NCI-H524 treated with DMSO at 0.1 percent for 48 hours (cell line): ENCODE measurements around the gene NPBWR2.

Experiments
- DNase-seq: peaks from one replicate; lab custom pipeline; 2025; lab: John Stamatoyannopoulos, UW

NPBWR2 gene

GRCh38 chr20:64116541-64117431 lies 9.4 kb upstream of the NPBWR2 start:
- DNase-seq = no peak

GRCh38 chr20:64116016-64116415 lies 8.7 kb upstream of the NPBWR2 start:
- no peak for DNase-seq

GRCh38 chr20:64115171-64115911 lies 8.0 kb upstream of the NPBWR2 start:
- no peak for DNase-seq

DNA sequence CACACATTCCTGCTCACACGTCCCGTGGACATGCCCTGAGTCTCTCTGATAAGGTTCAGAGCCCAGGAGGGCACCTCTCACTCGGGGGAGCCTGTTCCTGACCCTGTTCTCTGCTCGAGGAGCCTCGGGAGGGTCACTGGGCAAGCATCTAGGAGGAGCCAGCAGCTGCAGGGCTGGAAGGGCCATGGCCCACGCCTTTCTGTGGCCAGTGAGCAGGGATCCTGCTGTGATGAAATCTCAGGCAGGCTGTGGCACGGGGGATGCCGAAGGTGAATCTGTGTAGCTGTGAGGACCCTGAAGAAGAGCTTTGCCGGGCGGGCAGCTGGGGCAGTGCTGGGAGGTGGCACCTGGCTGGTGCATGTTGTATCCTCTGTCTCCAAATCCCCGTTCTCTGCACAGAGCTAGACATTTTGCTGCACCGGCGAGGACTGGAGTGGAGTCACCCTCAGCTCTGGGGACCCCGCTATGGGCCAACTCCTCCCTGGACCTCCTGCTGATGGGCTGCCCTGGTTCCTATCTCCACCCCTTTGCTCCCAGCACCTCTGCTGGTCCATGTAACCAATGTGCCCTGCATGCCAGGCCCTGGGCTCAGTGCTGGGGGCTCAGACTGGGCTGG lies 7.1 kb upstream of the NPBWR2 start:
- no peak for DNase-seq

DNA sequence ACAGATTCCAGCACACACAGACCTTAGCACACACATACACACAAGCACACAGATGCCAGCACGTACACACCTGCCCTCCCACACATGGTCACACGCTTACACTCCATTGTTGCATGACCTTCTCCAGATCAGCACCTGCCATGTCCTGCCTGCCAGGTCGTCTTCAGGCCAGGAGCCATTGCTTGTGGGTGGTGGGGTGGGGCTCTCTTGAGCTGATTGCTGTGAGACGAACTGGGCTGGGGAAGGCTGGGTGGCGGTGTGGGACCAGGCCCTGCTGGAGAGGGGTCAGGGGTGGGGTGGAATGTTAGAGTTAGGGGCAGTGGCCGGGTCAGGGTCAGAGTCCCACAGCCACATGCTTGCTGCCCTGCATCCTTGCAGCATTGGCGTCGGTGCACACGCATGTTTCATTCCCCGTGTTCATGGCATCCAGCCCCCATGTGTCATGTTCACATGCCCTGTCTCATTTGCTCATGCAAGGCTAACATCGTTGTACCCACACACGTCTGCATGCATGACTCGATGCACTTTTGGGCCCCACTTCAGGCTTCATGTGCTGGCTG lies 6.5 kb upstream of the NPBWR2 start:
- DNase-seq = no peak

GRCh38 chr20:64113444-64113775 lies 6.0 kb upstream of the NPBWR2 start:
- DNase-seq = no peak

- no peak for DNase-seq
These were observed 5.5 kb upstream of the NPBWR2 start for GRCh38 chr20:64112691-64113443.

DNA sequence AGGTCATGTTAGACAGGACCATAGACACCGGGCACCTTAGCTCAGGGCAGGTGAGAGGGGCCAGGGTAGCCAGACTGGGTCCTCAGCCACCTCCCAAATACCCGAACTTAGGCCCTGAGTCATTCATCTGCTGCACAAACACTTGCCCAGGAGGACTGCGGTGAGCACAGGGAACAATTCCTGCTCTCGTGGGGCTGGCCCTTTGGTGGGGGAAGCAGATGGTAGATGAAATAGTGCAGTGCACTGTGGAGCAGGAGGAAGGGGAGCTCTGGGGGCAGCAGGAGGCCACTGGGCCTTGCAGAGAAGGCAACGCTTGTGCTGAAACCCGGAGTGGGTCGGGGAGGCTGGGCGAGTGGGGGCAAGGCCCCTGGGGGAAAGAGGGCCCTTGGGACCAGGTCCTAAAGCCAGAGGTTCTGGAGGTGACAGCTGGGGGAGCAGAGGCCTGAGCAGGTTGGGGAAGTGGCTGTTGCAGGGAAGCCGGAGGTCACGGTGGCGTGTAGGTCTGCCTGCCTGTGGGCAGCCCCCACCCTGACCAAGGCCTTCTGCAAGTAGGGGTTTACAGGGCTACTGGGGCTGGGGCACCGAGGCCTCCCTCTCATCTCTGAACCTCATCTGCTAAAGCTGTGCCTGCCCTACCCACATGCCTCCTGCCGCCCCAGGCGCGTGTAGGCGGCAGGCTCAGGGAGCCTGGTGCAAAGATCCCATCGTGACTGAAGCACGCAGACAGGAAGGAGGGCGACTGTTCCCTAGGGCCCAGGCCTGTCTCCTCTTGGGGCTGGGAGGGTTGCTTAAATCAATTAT lies 4.7 kb upstream of the NPBWR2 start:
- no peak for DNase-seq

- DNase-seq = no peak
These were observed 3.2 kb upstream of the NPBWR2 start for GRCh38 chr20:64110411-64111068.

DNA sequence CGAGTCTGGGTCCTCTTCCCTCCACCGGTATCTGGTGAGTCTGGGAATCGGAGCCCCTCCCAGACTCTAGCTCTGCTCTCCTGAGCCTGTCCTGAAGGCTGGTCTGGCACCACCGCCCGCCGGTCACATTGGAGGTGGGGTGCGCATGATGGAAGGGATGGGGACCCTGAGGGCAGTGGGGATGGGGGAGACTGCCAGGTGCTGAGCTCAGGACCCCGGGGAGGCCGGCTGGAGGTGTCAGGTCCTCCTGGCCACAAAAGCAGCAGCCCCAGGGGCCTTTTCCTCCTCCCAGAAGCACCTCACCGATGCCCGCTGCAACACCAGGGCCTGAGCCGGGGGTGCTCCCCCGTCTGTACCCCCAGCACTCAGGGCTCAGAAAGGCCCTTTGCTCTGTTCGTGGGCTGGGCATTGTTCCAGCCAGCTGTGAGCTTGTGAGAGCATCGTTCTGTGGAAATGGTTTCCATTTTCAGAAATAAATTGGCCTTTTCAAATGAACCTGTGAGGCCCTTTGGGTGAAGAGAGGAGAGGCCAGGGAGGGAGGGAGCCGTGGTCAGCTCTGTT lies 2.5 kb upstream of the NPBWR2 start:
- no peak for DNase-seq

DNA sequence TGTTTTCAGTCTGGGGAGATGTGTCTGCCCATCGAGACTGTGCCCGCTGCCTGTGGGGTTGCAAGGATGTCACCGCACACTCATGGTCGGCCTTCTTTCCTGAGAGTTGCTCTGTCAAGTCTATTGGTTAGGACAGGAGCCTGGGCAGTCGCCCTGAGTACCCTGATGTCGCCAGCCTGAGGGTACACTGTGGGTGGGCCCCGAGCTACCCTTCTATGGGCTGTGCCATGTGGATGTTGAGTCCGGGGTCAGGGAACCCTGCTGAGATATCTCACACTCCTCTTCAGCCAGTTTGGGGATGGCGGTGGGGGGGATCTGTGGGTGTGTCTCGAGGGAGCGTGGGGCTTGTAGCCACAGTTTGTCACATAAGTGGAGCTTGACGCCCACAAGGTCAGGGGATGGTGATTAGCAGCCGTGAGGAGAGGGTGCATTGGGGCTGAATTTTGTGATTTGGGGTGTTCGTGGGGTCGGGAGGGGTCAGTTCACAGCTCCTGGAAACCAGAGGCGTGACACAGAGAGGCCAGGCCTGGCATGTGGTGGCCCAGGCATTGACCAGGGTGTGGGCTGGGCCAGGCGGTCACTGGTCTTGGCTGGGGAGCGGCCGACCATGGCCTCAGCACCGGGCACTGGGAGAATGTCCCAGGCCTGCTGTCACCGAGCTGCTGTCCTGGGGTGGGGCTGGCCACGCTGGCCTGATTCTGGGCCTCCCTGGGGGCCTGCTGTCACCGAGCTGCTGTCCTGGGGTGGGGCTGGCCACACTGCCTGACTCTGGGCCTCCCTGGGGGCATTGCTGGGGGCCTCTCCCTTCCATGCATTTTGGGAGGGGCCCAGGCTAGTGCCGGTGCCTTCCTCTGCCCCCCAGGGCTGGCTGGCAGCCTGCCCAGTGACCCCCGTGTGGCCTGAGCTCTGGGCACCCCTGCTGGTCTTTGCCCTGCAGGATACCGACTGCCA lies 1.6 kb upstream of the NPBWR2 start:
- no peak for DNase-seq

DNA sequence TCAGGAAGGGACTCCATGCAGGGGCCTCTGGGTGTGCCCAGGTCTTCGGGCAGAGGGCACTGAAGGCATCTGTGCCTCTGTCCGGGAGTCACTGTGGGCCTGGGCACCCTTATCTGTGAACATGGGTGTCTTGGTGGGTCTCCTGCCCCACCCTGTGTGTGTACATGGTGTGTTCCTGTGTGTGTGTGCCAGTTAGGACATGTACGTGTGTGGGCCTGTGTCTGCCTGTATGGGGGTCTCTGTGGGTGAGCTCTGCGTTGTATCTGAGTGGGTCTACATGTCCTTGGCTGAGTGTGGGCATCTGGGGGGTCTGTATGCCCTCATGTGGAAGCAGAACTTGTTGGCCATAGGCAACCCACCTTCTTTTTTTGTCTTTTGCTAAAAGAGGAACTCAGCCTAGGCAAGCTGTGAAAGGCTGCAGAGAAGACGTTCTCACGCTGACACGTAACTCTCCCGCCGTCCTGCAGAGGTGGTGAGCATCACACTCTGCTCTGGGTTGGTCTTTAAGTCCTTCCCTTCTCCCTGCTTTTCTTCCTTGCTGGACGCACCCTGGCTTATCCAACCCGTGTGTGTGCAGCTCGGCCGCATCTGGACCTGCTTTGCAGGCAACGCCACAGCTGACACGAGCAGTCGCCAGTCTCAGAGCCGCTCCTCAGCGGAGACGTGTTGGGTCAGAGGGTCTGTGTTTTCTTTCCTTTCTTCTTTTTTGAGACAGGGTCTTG lies 532 bp upstream of the NPBWR2 start:
- DNase-seq = no peak

- no peak for DNase-seq
These were observed 867 bp downstream of the NPBWR2 start for GRCh38 chr20:64106435-64106961.

DNA sequence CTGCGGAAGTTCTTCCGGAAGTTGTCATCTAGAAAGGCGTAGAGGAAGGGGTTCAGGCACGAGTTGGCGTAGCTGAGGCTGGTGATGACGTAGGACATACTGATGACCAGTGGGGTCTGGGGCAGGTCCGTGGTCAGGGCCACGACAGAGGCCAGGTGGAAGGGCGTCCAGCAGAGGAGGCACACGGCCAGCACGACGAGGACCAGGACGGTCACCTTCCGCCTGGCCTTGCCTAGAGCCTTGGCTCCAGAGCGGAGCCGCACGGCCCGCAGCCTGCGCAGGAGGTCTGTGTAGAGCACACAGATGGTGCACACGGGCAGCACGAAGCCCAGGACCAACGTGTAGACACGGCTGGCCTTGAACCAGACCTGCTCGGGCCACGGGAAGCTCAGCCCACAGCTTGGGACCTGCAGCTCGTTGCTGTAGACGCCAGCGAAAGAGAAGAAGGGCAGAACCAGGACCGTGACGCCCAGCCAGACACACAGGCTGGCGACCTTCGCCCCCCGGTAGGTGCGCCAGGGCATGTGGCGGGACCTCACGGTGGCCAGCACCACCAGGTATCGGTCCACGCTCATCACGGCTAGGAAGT lies 1.4 kb downstream of the NPBWR2 start:
- DNase-seq = no peak

DNA sequence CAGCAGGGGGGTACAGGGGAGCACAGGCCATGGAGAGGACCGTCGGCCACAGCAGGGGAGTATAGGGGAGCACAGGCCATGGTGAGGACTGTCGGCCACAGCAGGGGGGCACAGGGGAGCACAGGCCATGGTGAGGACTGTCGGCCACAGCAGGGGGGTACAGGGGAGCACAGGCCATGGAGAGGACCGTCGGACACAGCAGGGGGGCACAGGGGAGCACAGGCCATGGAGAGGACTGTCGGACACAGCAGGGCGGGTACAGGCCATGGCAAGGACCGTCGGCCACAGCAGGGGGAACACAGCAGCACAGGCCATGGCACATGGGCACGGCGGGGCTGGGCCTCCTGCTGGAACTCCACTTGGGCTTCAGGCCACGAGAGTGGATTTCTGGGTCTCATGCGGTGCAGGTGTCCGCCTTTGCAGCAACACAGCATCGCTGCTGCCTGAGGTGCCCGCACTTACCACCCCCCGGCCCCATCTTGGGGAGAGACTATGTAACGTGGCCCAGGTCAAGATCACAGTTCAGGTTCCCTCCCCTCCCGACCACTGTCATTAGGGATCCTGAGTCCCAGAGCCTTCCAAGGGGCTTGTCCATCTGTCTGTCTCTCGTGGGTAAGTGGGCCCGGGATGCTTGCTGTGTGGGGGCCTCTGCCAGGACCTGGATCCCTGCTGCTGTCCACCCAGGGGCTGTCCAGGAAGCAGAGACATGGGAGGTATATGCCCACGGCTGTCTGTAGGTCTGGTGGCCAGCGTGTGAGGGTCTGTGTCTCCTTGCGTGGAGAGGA lies 2.5 kb downstream of the NPBWR2 start:
- no peak for DNase-seq

DNA sequence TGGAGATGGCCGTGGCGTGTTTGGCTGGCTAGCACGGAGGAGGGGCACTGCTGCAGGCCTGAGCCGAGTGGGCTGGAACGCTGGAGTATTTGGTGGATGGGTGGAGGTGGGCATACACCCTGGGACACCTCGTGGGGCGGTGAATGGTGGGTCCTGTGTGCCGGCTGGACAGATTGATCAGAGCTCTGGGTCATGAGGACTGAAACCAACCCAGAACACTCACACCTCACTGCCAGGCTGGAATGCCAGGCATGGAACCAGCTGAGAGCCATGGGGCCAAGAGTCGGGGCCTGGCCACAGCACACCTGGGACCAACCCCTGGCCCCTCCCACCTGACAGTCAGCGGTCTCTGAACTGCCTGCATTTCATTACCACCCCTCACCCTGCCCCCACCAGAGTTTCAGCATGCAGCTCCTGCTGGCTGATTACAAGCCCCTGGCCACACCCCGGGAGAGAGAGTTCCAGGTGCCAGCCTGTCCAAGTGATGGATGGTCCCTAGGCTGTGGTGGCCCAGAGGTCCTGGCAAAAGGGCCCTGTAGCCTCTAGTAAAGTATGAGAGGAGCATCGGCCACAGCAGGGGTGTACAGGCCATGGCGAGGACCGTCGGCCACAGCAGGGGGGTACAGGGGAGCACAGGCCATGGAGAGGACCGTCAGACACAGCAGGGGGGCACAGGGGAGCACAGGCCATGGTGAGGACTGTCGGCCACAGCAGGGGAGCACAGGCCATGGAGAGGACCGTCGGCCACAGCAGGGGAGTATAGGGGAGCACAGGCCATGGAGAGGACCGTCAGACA lies 3.3 kb downstream of the NPBWR2 start:
- DNase-seq = no peak
